Activated CD8-positive, alpha-beta memory T cell treated with anti-CD3 and anti-CD28 coated beads, Interleukin-2, amount 50 U/mL, for 48 hours (primary cell): ENCODE results near the gene PTPRE.

Experiments used
- DNase-seq: peaks from one replicate; pipeline ENCODE4 v3.0.0-alpha.2; 2020

PTPRE gene

DNA sequence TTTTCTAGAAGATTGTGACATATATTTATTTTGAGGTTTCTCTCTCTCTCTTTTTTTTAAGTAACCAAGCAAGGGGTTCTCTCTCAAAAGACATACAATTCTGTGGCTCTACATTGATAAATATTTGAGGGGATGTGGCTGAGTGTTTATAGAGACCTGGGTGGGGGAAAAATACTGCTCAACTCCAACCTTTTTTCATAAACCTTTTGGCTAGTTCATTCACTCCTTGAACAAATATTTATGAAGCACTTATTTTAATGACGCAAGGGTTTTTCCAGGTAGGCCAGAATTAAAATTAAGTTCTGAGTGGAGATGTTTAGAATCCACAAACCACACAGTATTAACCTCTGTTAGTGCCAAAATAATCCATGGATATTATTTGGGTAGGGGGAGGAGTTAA, 100.2 kb downstream of the PTPRE start:
- no peak for DNase-seq

- no peak for DNase-seq
These were observed 101.1 kb downstream of the PTPRE start for GRCh38 chr10:128007971-128008370.

- DNase-seq: no peak
These were observed 101.8 kb downstream of the PTPRE start for GRCh38 chr10:128008521-128009250.

- no peak for DNase-seq
These were observed 102.6 kb downstream of the PTPRE start for GRCh38 chr10:128009372-128010126.

GRCh38 chr10:128011059-128011979, 104.4 kb downstream of the PTPRE start:
- peak; percentile 98 for DNase-seq

DNA sequence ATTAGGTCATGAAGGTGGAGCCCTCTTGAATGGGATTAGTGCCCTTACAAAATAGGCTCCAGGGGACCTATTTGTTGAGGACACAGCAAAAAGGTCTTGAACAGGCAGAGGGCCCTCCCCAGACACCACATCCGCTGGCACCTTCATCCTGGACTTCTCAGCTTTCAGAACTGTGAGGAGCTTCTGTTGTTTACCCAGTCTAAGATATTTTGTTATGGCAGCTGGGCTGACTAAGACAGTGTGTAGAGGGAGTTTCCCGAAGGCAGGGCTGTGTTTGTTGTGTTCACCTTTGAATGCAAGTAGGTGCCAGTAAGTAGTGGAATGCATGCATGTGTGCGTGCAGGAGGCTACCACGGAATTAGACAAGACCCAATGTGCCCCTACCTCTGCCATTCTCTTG, 106.7 kb downstream of the PTPRE start:
- DNase-seq: no peak

DNA sequence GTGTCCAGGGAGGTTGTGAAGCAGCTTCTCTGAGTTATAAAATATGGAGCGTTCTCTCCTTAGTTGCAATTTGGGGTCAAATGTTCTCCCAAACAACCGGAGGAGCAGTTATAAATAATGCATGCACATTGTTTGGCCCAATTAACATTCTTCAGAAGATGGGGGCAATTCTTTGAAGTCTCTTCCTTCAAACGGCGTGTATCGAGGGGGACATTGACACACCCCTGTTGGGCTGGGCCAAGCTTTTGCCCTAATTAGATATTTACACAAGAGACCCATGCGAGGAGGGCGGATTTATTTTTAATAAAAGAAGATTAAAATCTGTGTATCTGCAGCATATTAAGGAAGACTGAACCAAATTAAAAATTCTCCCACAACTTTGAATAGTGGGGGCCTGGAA, 107.3 kb downstream of the PTPRE start:
- DNase-seq: no peak

DNA sequence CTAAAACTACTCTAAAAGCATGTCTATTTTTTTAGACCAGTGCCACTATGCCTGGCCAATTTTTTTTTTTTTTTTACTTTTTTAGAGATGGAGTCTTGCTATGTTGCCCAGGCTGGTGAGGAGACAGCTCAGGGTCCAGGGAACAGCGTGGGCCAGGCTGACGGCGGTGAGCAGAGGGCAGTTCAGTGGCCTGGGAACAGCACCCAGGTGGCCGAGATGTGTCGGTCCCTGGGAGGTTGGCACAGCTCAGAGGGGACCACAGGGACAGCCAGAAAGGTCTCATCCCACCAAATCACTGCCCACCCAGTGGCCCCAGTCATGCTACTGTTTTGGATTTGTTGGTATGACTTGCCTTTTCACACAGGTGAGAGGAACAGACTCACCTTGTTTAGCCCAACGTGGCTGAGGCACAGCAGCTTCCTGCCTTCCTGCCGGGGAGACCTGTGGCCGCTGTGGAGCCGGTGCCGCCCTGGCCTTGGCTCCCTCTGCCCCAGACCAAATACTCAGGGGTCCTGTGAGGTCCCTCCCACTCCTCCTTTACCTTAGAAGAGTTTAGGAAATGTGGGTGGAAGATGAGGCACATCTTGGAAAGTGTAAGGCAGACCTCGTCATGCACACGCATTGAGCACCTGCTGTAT, 109.6 kb downstream of the PTPRE start:
- DNase-seq: no peak

DNA sequence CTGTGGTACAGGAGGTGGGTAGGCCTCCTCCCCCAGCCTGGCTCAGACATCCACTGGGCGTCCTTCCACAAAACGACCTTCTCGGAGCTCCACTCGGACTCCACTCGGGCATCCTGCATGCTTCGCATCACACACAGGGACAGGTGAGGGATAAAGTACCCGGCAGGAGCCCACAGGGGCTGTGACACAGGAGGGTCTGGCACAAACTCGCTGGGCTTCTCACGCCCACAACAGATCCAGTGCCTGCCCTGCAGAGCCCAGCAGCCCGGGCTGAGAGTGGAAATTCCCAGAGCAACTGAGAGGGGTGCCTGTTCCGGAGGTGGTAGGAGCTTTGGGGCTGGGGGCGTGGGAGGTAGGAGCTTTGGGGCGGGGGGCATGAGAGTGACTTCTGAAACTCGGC, 110.9 kb downstream of the PTPRE start:
- no peak for DNase-seq

DNA sequence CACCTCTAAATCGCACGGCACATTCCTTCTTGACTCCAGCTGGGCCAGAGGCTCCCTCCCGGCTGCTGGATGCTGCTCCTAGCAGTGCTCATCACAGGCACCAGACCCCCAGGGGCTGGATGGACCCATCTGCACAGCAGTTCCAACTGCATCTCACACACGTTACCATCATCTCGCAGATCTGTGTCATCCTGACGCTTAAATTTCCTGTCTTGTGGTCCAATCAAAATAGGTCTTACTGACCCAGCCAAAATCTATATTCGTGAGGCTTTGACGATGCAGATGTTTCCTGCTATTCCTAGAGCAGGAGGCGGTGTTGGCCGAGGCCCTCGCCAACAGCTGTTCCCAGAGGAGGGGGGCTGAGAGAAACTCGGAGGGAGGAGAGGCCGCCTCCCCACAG, 111.3 kb downstream of the PTPRE start:
- no peak for DNase-seq

- DNase-seq: no peak
These were observed 111.8 kb downstream of the PTPRE start for GRCh38 chr10:128018691-128019090.

- no peak for DNase-seq
These were observed 115.6 kb downstream of the PTPRE start for GRCh38 chr10:128022261-128023196.

DNA sequence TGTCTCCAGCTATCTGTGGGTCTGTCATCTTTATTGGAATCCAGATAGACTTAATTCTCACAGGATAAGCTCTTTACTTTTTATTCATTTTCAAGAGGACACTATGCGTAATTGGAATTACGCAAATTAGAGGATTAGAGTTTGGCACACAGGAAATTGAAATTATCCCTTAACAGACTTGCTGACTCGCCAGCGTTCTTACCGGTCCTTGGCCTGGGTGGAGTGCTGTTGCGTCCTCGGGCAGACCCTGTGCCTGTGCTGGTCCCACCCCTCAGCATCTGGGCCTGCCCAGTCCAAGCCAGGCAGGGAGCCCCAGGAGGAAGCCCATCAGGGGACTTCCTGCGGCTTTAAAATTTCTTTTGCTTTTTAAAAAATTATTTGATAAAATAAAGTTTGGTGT, 117.5 kb downstream of the PTPRE start:
- no peak for DNase-seq

DNA sequence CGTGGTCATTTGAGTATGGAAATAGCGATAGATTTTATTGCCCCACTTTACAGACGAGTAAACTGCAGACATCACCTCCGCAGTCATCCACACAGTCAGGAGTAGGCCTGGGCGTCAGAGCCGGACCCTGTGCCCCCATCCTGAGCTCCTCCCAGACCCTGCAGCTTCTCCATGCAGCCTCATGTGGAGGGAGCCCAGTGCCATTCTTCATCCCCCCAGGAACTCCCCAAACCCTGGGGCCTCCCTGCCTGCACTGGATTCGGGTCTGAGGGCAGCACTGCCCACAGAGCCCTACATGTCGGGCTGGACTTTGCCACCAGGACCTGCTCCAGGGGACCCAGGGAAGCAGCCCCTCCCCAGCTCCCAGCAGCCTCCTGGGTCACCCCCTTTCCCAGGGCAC, 118.5 kb downstream of the PTPRE start:
- DNase-seq: no peak

GRCh38 chr10:128025951-128026350, 119.0 kb downstream of the PTPRE start:
- DNase-seq: no peak

GRCh38 chr10:128026615-128027300, 119.9 kb downstream of the PTPRE start:
- DNase-seq: no peak

DNA sequence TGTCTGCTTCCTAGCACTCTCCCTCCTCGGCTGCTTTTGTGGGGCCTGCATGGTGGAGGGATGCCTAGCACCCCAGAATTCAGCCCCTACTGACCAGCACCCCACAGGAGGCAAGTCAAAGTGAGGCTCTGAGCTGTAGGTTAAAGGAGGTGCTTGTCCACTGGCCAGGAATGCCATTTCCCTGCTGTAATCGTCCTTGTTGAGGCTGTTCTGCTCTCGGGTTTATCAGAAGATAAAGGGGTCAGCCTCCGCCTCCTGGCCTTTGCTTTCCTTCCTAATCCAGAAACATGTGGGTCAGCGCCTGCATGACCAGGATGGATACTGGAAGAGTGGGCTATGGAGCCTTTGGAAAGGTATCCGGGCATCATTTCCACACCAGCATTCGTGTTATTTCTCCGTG, 120.4 kb downstream of the PTPRE start:
- no peak for DNase-seq

- DNase-seq: no peak
These were observed 121.1 kb downstream of the PTPRE start for GRCh38 chr10:128027822-128028507.

DNA sequence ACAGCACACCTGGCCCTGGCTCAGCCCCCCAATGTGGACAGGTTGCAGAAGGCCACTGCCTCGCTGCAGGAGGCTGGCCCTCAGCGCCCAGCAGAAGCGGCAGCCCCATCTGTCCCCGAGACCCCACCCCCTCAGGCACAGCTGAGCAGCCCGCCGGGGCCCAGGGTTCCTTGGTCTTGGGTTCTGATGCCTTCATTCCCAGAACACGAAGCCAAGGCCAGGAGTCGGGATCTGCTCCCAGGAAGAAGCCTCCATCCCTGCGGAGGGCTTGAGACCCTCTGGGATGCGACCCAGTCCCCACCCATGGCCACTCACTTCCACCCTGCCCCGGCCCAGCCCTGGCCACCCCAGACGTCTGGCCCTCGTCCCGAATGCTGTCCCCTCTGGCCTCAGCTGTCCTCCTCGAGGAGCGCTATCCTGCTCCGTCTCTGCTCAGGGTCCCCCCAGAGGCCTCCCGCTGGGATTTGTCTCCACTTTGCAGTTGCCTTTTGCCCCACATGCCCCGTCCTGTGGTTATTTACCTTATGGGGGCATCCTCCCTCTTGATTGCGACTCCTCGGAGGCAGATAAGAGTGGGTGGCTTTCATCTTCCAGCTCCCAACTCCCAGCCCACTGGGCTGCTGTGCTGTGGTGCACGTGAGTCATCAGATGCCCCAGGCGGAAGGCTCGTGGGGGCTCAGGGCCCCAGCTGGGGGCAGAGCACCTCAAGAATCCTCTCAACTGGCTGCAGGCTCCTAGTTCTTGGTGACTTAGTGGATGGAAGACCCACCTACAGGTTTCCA, 121.8 kb downstream of the PTPRE start:
- no peak for DNase-seq

DNA sequence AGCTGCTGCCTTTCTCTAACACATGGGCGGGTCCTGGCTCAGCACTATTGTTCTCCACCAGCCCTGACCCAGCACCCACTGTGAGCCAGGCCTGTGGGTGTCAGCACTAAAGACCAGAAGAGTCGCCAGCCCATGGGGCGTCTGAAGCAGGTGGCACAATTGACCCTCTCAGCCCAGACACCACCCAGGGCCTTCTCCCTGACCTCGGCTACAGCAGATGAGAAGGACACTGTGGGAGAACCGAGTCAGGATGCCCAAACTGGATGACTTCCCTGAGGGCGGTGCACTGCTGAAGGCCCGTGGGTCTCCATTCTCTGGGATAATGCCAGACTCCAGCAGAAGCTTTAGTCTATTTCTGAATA, 122.4 kb downstream of the PTPRE start:
- no peak for DNase-seq
